Aorta (tissue), 5 donors: ENCODE measurements around the gene MBP. TPM values are rescaled to one million over a fixed set of nuclear protein-coding genes. Genes with fewer than 3 reads are reported as not detected.
A peak's percentile ranks its signal among the peaks of the same experiment; 100 is the strongest.

Source experiments
- ATAC-seq: fragments of 200-7000 bp; cut with Tn5 transposase; one replicate; pipeline ENCODE4 v1.9.1; 2022; ENCODE audit warnings: moderate library complexity; ENCODE audit not compliant: low FRiP score
- DNase-seq, 2 donors: peaks; one replicate each; pipeline ENCODE4 v3.0.0-alpha.2; 2020
- H3K27ac ChIP-seq, 2 donors: one replicate each; pipeline ENCODE4 v1.5.1; 2013; ENCODE audit warnings: low read length in 2 of 2, mild to moderate bottlenecking in 2 of 2, moderate library complexity in 2 of 2, control low read depth in 1 of 2, inconsistent platforms in 1 of 2, low read depth in 1 of 2
- H3K27me3 ChIP-seq, 2 donors: one replicate each; pipeline ENCODE4 v1.6.1; 2013; ENCODE audit warnings: control low read depth in 1 of 2, low read length in 1 of 2, mild to moderate bottlenecking in 1 of 2, moderate library complexity in 1 of 2; ENCODE audit not compliant: insufficient read depth in 2 of 2, control insufficient read depth in 1 of 2
- H3K36me3 ChIP-seq, 2 donors: one replicate each; pipeline ENCODE4 v1.6.1; 2013; ENCODE audit warnings: control low read depth in 1 of 2, low read length in 1 of 2, mild to moderate bottlenecking in 1 of 2; ENCODE audit not compliant: insufficient read depth in 2 of 2, control insufficient read depth in 1 of 2
- H3K4me1 ChIP-seq, 2 donors: one replicate each; pipeline ENCODE4 v1.6.1; 2013; ENCODE audit warnings: low read length in 2 of 2, control low read depth in 1 of 2, mild to moderate bottlenecking in 1 of 2, moderate library complexity in 1 of 2; ENCODE audit not compliant: insufficient read depth in 2 of 2, control insufficient read depth in 1 of 2
- H3K4me3 ChIP-seq, 2 donors: one replicate each; pipeline ENCODE4 v1.5.1; 2013; ENCODE audit warnings: low read length in 2 of 2, control low read depth in 1 of 2, mild to moderate bottlenecking in 1 of 2
- H3K9me3 ChIP-seq: one replicate; pipeline ENCODE4 v1.6.1; 2013; ENCODE audit warnings: mild to moderate bottlenecking, low read length; ENCODE audit not compliant: control insufficient read depth
- whole genome bisulfite sequencing, 2 donors: extraction: QIAGEN DNeasy Blood & Tissue Kit; methylation state at CpG; one replicate each; pipeline ENCODE4 v1.1.7; 2013; 5-methylcytosine and 5-hydroxymethylcytosine counted together
- intact Hi-C, 2 donors: fragments of 100-400 bp; cut with DNase I; formaldehyde crosslinking; loops; one replicate each; pipeline versions ENCODE4 v1.14.2 to v1.15.0; 2022
- polyA plus RNA-seq, 2 donors: library from polyadenylated mRNA; stranded (reverse); fragments of 200-250 nt; gene quantifications; one replicate each; pipeline ENCODE4 v1.2.3, GENCODE V29; 2013
- total RNA-seq, 2 donors: library from RNA; stranded (reverse); fragmentation: NEBNext Ultra II Directional; extraction: Animal tissue kit (Norgen Biotek cat#: 25700); gene quantifications; one replicate each; pipeline ENCODE4 v1.2.1, GENCODE V29; 2021
- donor health status: healthy with polysubstance abuse.
- donor health status: Bipolar disorder and iron deficiency.
- donor health status: DM: no; HTN: no; CAD: no.
- donor health status: DM: no; HTN: no; CAD: no.
- donor health status: DM: yes; HTN: yes; CAD: no.

Gene MBP
- total and polyA plus RNA-seq, 4 donors, result 9.1 to 62.7 (median 26.6) TPM

GRCh38 chr18:77145364-77145901 lies 12.8 kb upstream of the MBP start:
- Histone ChIP-seq H3K27ac (no peak overlapping the region), H3K4me1 (no peaks in the 10 kb centered on the region), H3K36me3 (no peaks in the 10 kb centered on the region), H3K27me3 (no peaks in the 10 kb centered on the region), H3K4me3 (no peak overlapping the region), H3K9me3 (no peaks in the 10 kb centered on the region)
- DNase-seq (peak in 1 of 2 donors; percentile 54), ATAC-seq (no peak)
- WGBS, 2 donors, result 95% methylated on average over 11 of the region's 11 CpGs
- intact Hi-C loops, result no loop called here

- WGBS, 2 donors, result 82 to 85% methylated on average over 6 of the region's 6 CpGs
- intact Hi-C loops, result no loop called here
Observed at GRCh38 chr18:77144451-77145118, 12.0 kb upstream of the MBP start.

GRCh38 chr18:77144046-77144445 lies 11.5 kb upstream of the MBP start:
- Histone ChIP-seq H3K9me3 (no peaks in the 10 kb centered on the region), H3K27ac (no peak overlapping the region), H3K27me3 (no peaks in the 10 kb centered on the region), H3K36me3 (no peaks in the 10 kb centered on the region), H3K4me3 (no peak overlapping the region), H3K4me1 (no peaks in the 10 kb centered on the region)
- DNase-seq, result no peak
- no peak for ATAC-seq
- WGBS, 2 donors, result 94 to 96% methylated on average over 2 of the region's 2 CpGs
- intact Hi-C loops, result no loop called here

More at GRCh38 chr18:77144451-77145118, 12.0 kb upstream of the MBP start:
- Histone ChIP-seq H3K27me3 (no peaks in the 10 kb centered on the region), H3K36me3 (no peaks in the 10 kb centered on the region), H3K27ac (no peak overlapping the region), H3K4me1 (no peaks in the 10 kb centered on the region), H3K9me3 (no peaks in the 10 kb centered on the region), H3K4me3 (no peak overlapping the region)
- no peak for ATAC-seq
- DNase-seq, result no peak

DNA sequence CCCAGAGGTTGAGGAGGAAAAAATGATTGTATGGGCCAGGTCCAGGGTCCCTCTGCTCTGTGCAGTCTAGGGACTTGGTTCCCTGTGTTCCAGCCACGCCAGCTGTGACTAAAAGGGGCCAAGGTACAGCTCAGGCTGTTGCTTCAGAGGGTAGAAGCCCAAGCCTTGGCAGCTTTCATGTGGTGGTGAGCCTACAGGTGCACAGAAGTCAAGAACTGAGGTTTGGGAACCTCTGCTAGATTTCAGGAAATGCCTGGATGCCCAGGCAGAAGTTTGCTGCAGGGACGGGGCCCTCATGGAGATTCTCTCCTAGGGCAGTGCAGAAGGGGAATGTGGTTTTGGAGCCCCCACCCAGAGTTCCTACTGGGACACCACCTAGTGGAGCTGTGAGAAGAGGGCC lies 10.6 kb upstream of the MBP start:
- Histone ChIP-seq H3K4me1 (no peaks in the 10 kb centered on the region), H3K27ac (no peak overlapping the region), H3K4me3 (no peak overlapping the region), H3K9me3 (no peaks in the 10 kb centered on the region), H3K36me3 (no peaks in the 10 kb centered on the region), H3K27me3 (no peaks in the 10 kb centered on the region)
- DNase-seq, result no peak
- intact Hi-C loops, result no loop called here
- 76 to 92% methylated on average over 2 of the region's 2 CpGs for WGBS, 2 donors
- no peak for ATAC-seq

- DNase-seq, result peak in 1 of 2 donors; percentile 50
- Histone ChIP-seq H3K27me3 (no peaks in the 10 kb centered on the region), H3K36me3 (no peaks in the 10 kb centered on the region), H3K27ac (no peak overlapping the region), H3K4me1 (no peaks in the 10 kb centered on the region), H3K4me3 (no peak overlapping the region), H3K9me3 (no peaks in the 10 kb centered on the region)
- WGBS, 2 donors, result 84 to 87% methylated on average over 8 of the region's 8 CpGs
- intact Hi-C loops, result no loop called here
- ATAC-seq, result no peak
Observed at GRCh38 chr18:77141401-77142118, 9.0 kb upstream of the MBP start.

GRCh38 chr18:77140439-77141109 lies 8.0 kb upstream of the MBP start:
- intact Hi-C loops, result no loop called here

DNA sequence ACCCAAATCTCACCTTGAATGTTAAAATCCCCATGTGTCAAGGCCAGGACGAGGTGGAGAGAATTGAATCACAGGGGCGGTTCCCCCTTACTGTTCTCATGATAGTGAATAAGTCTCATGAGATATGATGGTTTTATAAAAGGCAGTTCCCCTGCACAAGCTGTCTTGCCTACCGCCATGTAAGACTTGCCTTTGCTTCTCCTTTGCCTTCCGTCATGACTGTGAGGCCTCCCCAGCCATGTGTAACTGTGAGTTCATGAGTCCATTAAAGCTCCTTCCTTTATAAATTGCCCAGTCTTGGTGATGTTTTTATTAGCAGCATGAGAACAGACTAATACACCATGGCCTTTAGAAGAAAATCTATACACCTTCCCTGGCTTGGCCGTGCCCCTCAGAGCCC lies 7.4 kb upstream of the MBP start:
- H3K27me3 ChIP-seq, result no peaks in the 10 kb centered on the region
- 76 to 90% methylated on average over 5 of the region's 5 CpGs for WGBS, 2 donors
- no peaks in the 10 kb centered on the region for H3K9me3 ChIP-seq
- DNase-seq (no peak), ATAC-seq (no peak)
- H3K36me3 ChIP-seq, result no peaks in the 10 kb centered on the region
- H3K27ac ChIP-seq, result no peak overlapping the region
- intact Hi-C loops, result no loop called here
- H3K4me3 ChIP-seq, result no peak overlapping the region
- H3K4me1 ChIP-seq, result no peaks in the 10 kb centered on the region

More at GRCh38 chr18:77140439-77141109, 8.0 kb upstream of the MBP start:
- Histone ChIP-seq H3K4me1 (no peaks in the 10 kb centered on the region), H3K4me3 (no peak overlapping the region), H3K27ac (no peak overlapping the region), H3K27me3 (no peaks in the 10 kb centered on the region), H3K9me3 (no peaks in the 10 kb centered on the region), H3K36me3 (no peaks in the 10 kb centered on the region)
- ATAC-seq (no peak), DNase-seq (peak; percentile 61 to 72)
- WGBS, 2 donors, result 79 to 94% methylated on average over 7 of the region's 7 CpGs

GRCh38 chr18:77139619-77140018 lies 7.0 kb upstream of the MBP start:
- intact Hi-C loops, result loop anchor here (10.0 kb wide), 1 partner anchor 135 kb away; no protein-coding TSS in a partner anchor
- 96 to 99% methylated on average over 5 of the region's 5 CpGs for WGBS, 2 donors
- H3K9me3 ChIP-seq, result no peaks in the 10 kb centered on the region
- no peak overlapping the region for H3K27ac ChIP-seq
- no peaks in the 10 kb centered on the region for H3K36me3 ChIP-seq
- no peaks in the 10 kb centered on the region for H3K27me3 ChIP-seq
- ATAC-seq (no peak), DNase-seq (no peak)
- H3K4me3 ChIP-seq, result no peak overlapping the region
- no peaks in the 10 kb centered on the region for H3K4me1 ChIP-seq
